Astrocyte of the cerebellum (primary cell): ENCODE results near the gene ZNF148.

Experiments
- DNase-seq: peaks from one replicate; pipeline ENCODE4 v3.0.0-alpha.2; 2011; ENCODE audit warnings: low read depth
- H3K4me3 ChIP-seq: 2 replicates; pipeline ENCODE4 v1.5.1; 2011; ENCODE audit warnings: mild to moderate bottlenecking, low read depth, low read length, moderate library complexity
- CTCF ChIP-seq: IDR thresholded peaks from 2 replicates; pipeline ENCODE4 v1.5.1; 2012; ENCODE audit warnings: low read length, low read depth, moderate library complexity, mild to moderate bottlenecking; ENCODE audit errors: missing control alignments
- in situ Hi-C: cut with HindIII; loops from 2 replicates; pipeline ENCODE4 v1.10.0; 2017; ENCODE audit warnings: low sequenced_read_pairs

Gene ZNF148

GRCh38 chr3:125322917-125323316 is 52.2 kb downstream of the ZNF148 start:
- TF ChIP-seq CTCF: no peak
- H3K4me3 ChIP-seq: no peak overlapping the region
- in situ Hi-C loops: no loop called here
- DNase-seq: no peak

GRCh38 chr3:125322166-125322565 is 53.0 kb downstream of the ZNF148 start:
- DNase-seq: peak; percentile 13
- no peak for TF ChIP-seq CTCF
- H3K4me3 ChIP-seq: no peak overlapping the region
- in situ Hi-C loops: no loop called here

- H3K4me3 ChIP-seq: no peak overlapping the region
- DNase-seq: no peak
- in situ Hi-C loops: no loop called here
- no peak for TF ChIP-seq CTCF
Measured at GRCh38 chr3:125319765-125320164, 55.4 kb downstream of the ZNF148 start.

GRCh38 chr3:125318871-125319270 is 56.3 kb downstream of the ZNF148 start:
- no peak overlapping the region for H3K4me3 ChIP-seq
- TF ChIP-seq CTCF: no peak
- no peak for DNase-seq
- in situ Hi-C loops: no loop called here

- no peak overlapping the region for H3K4me3 ChIP-seq
- in situ Hi-C loops: no loop called here
- DNase-seq: no peak
- TF ChIP-seq CTCF: no peak
Measured at GRCh38 chr3:125318167-125318865, 56.8 kb downstream of the ZNF148 start.

GRCh38 chr3:125317761-125318160 is 57.4 kb downstream of the ZNF148 start:
- TF ChIP-seq CTCF: no peak
- H3K4me3 ChIP-seq: no peak overlapping the region
- no peak for DNase-seq
- in situ Hi-C loops: no loop called here
